Stimulated activated CD8-positive, alpha-beta memory T cell treated with anti-CD3 and anti-CD28 coated beads, Interleukin-2, amount 100 ng/mL, for 48 hours (primary cell): ENCODE results near the gene C7orf33.
"Not testable (repeated sequence)": the region's sequence is repeated elsewhere in the genome, so short reads cannot be mapped to it uniquely, and the experiment has no call there.

Experiments
- DNase-seq, 2 donors: peaks; one replicate each; pipeline ENCODE4 v3.0.0-alpha.2; 2020; ENCODE audit warnings: low read depth in 2 of 2

The C7orf33 gene

GRCh38 chr7:148590471-148590870 lies at the start of gene C7orf33:
Gene C7orf33, plus strand, starts transcription at chr7:148590766. Its CDS starts 160 bp downstream, at chr7:148590926.
- DNase-seq: no peak

- no peak for DNase-seq
Measured at GRCh38 chr7:148541891-148542504, 48.6 kb upstream of the C7orf33 start.

DNA sequence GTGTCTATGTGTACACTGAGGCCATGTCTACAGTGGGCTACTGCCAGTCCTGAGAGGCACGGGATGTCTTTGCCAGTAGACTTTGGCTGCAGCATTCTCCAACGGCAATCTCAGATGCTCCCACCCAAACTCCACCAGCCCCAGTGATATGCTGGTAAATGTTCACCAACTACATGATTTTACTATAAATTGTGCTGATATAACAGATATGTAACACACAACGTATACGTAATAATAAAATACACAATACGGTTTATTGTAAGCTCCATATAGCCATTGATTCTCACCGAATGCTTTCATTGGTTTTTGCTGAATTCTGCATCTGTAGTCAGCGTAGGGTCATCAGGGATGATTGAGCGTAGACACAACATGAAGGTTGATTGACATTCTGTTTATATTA lies 47.3 kb upstream of the C7orf33 start:
- DNase-seq: no peak

DNA sequence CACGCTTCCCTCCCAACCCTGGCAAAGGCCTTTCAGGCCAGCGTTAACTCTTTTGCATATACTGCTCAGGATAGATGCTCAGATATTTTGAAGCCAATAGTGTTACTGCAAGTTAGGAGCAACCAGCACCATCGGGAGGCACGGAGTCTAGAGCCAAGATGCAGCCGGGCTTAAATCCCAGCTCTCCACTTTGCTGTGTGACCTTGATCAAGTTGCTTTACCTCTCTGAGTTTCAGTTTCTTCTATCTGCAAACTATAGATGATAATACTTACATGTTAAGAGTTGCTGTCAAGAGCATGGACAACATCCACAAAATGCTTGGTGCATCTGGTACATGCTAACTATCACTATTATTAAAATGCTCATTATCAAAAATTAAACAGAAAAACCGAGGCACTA lies 45.4 kb upstream of the C7orf33 start:
- no peak for DNase-seq

GRCh38 chr7:148545932-148546331 lies 44.6 kb upstream of the C7orf33 start:
- no peak for DNase-seq

- DNase-seq: no peak
Measured at GRCh38 chr7:148546857-148547256, 43.7 kb upstream of the C7orf33 start.

GRCh38 chr7:148547951-148548350 lies 42.6 kb upstream of the C7orf33 start:
- DNase-seq: no peak

GRCh38 chr7:148553979-148554378 lies 36.6 kb upstream of the C7orf33 start:
- no peak for DNase-seq

GRCh38 chr7:148556892-148557291 lies 33.7 kb upstream of the C7orf33 start:
- DNase-seq: no peak

- no peak for DNase-seq
Measured at GRCh38 chr7:148558914-148559313, 31.7 kb upstream of the C7orf33 start.

- DNase-seq: no peak
Measured at GRCh38 chr7:148561099-148561498, 29.5 kb upstream of the C7orf33 start.

DNA sequence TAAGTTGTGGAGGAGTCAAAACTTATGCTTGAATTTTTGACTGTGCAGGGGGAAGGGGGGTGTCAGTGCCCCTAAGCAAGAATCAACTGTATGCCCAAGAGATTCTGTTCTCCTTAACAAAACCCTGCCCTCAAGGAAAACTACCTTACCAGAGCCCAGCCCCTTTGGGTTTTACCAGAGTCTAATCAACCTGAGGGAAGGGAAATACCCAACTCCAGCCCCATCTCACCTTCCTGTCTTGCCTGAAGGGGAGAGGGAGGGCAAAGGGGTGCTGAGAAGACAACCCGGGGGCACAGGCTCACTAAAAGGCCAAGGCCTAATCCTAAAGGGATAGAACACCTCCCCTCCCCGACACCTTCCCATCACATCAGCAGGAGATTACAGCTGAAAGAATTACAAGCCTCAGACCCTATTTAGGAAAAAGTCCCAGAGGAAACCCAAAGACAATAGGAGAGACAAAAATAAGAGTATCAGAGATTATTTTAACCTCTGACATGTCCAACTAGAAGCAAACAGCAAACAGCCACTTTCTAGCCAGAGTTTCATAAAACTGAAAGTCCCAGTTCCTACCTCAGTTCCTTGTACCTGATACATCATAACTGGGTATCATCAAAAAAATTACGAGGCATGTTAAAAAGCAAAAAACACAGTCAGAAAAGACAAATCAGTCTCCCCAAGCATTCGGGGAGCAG lies 26.8 kb upstream of the C7orf33 start:
- DNase-seq: no peak

GRCh38 chr7:148564275-148564951 lies 26.2 kb upstream of the C7orf33 start:
- peak; percentile 3 to 26 for DNase-seq

GRCh38 chr7:148566736-148567135 lies 23.8 kb upstream of the C7orf33 start:
- DNase-seq: no peak

GRCh38 chr7:148567524-148567923 lies 23.0 kb upstream of the C7orf33 start:
- no peak for DNase-seq

DNA sequence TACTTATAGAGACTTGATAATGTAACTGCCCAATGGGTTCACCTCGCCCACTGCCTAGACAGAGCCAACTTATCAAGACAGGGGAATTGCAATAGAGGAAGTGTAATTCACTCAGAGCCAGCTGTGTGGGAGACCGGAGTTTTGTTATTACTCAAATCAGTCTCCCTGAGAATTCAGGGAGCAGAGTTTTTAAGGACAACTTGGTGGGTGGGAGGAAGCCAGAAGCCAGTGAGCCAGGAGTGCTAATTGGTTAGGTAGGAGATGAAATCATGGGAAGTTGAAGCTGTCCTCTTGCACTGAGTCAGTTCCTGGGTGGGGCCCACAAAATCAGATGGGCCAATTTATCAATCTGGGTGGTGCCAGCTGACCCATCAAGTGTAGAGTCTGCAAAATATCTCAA lies 20.1 kb upstream of the C7orf33 start:
- no peak for DNase-seq

DNA sequence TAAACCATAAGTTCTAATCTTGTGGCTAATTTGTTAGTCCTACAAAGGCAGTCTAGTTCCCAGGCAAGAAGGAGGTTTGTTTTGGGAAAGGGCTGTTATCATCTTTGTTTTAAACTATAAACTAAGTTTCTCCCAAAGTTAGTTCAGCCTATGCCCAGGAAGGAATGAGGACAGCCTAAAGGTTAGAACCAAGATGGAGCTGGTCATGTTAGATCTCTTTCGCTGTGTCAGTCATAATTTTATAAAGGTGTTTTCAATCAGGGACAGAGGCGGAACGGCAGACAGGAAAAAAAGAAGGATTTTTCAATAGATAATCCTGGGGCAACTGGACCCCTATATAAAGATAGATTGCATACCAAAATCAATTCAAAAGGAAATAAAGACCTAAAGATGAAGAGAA lies 19.6 kb upstream of the C7orf33 start:
- DNase-seq: not testable (repeated sequence)

- DNase-seq: no peak
Measured at GRCh38 chr7:148571381-148571780, 19.2 kb upstream of the C7orf33 start.

DNA sequence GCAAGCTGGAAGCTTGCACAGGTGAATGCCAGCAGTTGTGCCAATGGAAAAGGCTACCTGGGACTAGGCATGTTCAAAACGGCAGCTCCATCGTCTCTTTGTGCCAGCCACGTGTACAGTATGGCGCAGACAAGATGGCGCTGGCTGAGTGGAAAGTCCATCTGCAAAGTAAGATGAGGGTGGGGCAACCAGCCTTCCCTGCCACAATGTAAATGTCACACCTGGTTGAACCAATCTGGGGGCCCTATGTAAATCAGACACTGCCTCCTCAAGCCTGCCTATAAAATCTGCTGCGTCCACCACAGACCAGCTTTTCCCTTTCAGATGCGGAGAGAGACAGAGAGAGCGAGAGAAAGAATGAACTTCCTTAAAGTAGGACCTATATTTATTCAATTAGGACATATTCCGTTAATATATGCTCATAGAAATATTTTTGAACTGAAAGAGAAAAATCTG lies 18.5 kb upstream of the C7orf33 start:
- no peak for DNase-seq

DNA sequence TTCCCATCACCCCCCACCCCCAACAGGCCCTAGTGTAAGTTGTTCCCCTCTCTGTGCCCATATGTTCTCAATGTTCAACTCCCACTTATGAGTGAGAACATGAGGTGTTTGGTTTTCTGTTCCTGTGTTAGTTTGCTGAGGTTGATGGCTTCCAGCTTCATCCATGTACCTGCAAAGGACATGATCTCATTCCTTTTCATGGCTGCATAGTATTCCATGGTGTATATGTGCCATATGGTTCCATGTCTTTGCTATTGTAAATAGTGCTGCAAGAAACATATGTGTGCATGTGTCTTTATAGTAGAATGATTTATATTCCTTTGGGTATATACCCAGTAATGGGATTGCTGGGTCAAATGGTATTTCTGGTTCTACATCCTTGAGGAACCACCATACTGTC lies 17.0 kb upstream of the C7orf33 start:
- not testable (repeated sequence) for DNase-seq

GRCh38 chr7:148575640-148576411 lies 14.7 kb upstream of the C7orf33 start:
- DNase-seq: peak; percentile 46 to 68

DNA sequence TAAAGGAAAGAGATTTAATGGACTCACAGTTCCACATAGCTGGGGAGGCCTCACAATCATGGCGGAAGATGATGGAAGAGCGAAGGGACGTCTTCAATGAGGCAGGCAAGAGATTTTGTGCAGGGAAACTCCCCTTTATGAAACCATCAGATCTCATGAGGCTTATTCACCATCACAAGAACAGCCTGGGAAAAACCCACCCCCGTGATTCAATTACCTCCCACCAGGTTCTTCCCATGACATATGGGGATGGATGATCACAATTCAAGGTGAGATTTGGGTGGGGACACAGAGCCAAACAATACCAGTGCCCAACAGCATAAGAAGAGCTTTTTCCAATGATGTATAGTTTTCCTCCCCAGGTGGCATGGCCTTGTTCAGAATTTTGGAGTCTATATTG lies 11.2 kb upstream of the C7orf33 start:
- DNase-seq: no peak
